ENCODE data around the gene SYNJ1. TPM values are rescaled to one million over a fixed set of nuclear protein-coding genes. Genes with fewer than 3 reads are reported as not detected.

SYNJ1 gene
- total and polyA plus RNA-seq, 10 of the 15 experiments (the other 5 are each of a cell fraction or from before 2014, with no cell fraction given) = 1.2 to 7.0 (median 3.5) TPM

DNA sequence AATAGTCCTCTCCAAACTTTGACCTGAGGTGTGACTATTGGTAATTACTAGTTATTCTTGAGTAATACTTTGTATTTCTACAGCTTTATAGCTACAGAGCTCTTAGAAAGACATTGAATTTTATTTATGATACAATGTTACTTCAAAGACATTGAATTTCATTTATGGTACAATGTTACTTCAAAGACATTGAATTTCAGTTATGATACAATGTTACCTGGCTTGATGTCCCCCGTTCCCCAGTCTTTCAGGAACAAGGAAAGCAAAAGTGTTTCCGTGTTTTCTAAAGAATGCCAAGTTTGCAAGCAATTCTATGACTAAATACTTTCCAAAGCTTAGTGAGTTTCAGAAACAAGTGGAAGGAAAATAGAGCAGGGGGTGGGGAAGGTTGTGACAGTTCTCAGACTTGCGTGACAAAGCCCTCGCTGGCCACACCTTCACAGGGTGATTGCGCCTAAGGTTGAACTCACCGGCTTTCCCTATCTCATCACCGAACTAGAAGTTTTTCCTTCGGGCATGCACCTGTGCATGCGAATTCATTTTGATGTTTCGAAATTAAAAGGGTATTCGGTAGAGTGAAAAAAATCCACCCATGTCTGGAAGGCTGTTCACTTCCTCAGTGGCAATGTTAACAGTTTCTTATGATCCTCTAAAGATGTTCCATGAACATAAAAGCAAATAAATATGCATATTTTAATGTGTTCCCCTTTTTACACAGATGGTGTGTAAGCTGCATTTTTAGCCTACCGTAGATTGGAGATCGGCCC is 44.7 kb upstream of the SYNJ1 start:
- ATAC-seq (peak; percentile 24), DNase-seq (ENCODE audit: low read depth, low spot score) (peak; percentile 9), FAIRE-seq (no peak)
- Histone ChIP-seq H3K27me3 (replicated peaks in 1 of 2; ENCODE audit: control insufficient read depth in 2 of 2, insufficient read depth in 2 of 2, low read length in 1 of 2) (no peaks in the 10 kb centered on the region), H4K20me1 (ENCODE audit: control insufficient read depth, insufficient read depth) (no peaks in the 10 kb centered on the region), H3K27ac (ENCODE audit: control insufficient read depth, insufficient read depth) (peak overlapping the region; percentile 87), H3K4me2 (ENCODE audit: control insufficient read depth, insufficient read depth) (peak overlapping the region; percentile 87), H3K4me1 (ENCODE audit: control insufficient read depth, insufficient read depth, low read length) (peaks cover 9% of the 10 kb centered on the region; the same call in 1 of the 2 replicates), H3K36me3 (ENCODE audit: control insufficient read depth in 2 of 2, insufficient read depth in 2 of 2, low read length in 1 of 2) (peaks cover 0 to 10% of the 10 kb centered on the region in 2 experiments; a peak in 2 of 4 replicates), H3K9ac (ENCODE audit: control insufficient read depth, insufficient read depth, low read length) (peak overlapping the region; percentile 93), H3K4me3 (peak overlapping the region; percentile 68), H3K9me3 (replicated peaks; ENCODE audit: control insufficient read depth, insufficient read depth, low read length) (no peaks in the 10 kb centered on the region), H3K79me2 (ENCODE audit: control insufficient read depth, insufficient read depth, low read length) (peaks cover 45% of the 10 kb centered on the region), H2AFZ (ENCODE audit: control insufficient read depth, low read depth, low read length) (peak overlapping the region; percentile 83)
- 11% methylated on average over 13 of the region's 13 CpGs for WGBS (ENCODE audit: insufficient coverage, insufficient replicate concordance, low lambda C conversion rate, missing lambda C conversion rate)
- RAD21 ChIA-PET (ENCODE audit: unreplicated experiment) = interaction anchor here (2.3 kb wide), 1 partner anchor 45 kb away, joined by 7 read pairs; the partner anchor contains the start of gene SYNJ1
- CTCF ChIA-PET = interaction anchor here (0.8 to 1.6 kb wide), 5 partner anchors 11 to 222 kb away, joined by 3 to 5 read pairs (median 3); partner anchors contain the start of gene CFAP298
- SMC1A ChIA-PET (ENCODE audit: uncharacterized antibody, unreplicated experiment) = interaction anchor here (1.9 kb wide), 1 partner anchor 9 kb away, joined by 4 read pairs; no protein-coding TSS in a partner anchor
- intact Hi-C loops (cut with micrococcal nuclease; ENCODE audit: unreplicated experiment) (loop anchor here (5.0 kb wide), 1 partner anchor 770 kb away; the partner anchor contains the start of genes GART and SON), in situ Hi-C loops (cut with MboI) (no loop called here)
- TSS peak; percentile 90 for BruUV-seq (replicated peaks)
- POLR2A ChIA-PET = interaction anchor here (3.0 kb wide), 1 partner anchor 45 kb away, joined by 18 read pairs; the partner anchor contains the start of gene SYNJ1
- no peak for TF ChIP-seq TCF7 (IDR thresholded peaks at IDR 0.05; ENCODE audit: borderline replicate concordance)
- TF ChIP-seq, protein P1, sequence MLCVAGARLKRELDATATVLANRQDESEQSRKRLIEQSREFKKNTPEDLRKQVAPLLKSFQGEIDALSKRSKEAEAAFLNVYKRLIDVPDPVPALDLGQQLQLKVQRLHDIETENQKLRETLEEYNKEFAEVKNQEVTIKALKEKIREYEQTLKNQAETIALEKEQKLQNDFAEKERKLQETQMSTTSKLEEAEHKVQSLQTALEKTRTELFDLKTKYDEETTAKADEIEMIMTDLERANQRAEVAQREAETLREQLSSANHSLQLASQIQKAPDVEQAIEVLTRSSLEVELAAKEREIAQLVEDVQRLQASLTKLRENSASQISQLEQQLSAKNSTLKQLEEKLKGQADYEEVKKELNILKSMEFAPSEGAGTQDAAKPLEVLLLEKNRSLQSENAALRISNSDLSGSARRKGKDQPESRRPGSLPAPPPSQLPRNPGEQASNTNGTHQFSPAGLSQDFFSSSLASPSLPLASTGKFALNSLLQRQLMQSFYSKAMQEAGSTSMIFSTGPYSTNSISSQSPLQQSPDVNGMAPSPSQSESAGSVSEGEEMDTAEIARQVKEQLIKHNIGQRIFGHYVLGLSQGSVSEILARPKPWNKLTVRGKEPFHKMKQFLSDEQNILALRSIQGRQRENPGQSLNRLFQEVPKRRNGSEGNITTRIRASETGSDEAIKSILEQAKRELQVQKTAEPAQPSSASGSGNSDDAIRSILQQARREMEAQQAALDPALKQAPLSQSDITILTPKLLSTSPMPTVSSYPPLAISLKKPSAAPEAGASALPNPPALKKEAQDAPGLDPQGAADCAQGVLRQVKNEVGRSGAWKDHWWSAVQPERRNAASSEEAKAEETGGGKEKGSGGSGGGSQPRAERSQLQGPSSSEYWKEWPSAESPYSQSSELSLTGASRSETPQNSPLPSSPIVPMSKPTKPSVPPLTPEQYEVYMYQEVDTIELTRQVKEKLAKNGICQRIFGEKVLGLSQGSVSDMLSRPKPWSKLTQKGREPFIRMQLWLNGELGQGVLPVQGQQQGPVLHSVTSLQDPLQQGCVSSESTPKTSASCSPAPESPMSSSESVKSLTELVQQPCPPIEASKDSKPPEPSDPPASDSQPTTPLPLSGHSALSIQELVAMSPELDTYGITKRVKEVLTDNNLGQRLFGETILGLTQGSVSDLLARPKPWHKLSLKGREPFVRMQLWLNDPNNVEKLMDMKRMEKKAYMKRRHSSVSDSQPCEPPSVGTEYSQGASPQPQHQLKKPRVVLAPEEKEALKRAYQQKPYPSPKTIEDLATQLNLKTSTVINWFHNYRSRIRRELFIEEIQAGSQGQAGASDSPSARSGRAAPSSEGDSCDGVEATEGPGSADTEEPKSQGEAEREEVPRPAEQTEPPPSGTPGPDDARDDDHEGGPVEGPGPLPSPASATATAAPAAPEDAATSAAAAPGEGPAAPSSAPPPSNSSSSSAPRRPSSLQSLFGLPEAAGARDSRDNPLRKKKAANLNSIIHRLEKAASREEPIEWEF (IDR thresholded peaks at IDR 0.05; ENCODE audit: insufficient replicate concordance, low read depth, low read length) = no peak
- no peak for TF ChIP-seq JUNB (IDR thresholded peaks at IDR 0.05)
- no peak for TF ChIP-seq BMI1 (IDR thresholded peaks at IDR 0.05; ENCODE audit: borderline replicate concordance)
- TF ChIP-seq POU2F2 (IDR thresholded peaks at IDR 0.05; ENCODE audit: borderline replicate concordance, low read depth, low read length) = 0 out of 3 replicates have a peak, but pooled peaks have one; percentile 21
- 0 out of 2 replicates have a peak, but pooled peaks have one; percentile 11 for TF ChIP-seq TCF12 (IDR thresholded peaks at IDR 0.05; ENCODE audit: low read depth, low read length)
- TF ChIP-seq MEF2A (IDR thresholded peaks at IDR 0.05; ENCODE audit: insufficient read depth, low read depth, low read length) = no peak
- no peak for TF ChIP-seq NBN (IDR thresholded peaks at IDR 0.05)
- no peak for TF ChIP-seq HDAC2 (IDR thresholded peaks at IDR 0.05)
- TF ChIP-seq, protein P2, sequence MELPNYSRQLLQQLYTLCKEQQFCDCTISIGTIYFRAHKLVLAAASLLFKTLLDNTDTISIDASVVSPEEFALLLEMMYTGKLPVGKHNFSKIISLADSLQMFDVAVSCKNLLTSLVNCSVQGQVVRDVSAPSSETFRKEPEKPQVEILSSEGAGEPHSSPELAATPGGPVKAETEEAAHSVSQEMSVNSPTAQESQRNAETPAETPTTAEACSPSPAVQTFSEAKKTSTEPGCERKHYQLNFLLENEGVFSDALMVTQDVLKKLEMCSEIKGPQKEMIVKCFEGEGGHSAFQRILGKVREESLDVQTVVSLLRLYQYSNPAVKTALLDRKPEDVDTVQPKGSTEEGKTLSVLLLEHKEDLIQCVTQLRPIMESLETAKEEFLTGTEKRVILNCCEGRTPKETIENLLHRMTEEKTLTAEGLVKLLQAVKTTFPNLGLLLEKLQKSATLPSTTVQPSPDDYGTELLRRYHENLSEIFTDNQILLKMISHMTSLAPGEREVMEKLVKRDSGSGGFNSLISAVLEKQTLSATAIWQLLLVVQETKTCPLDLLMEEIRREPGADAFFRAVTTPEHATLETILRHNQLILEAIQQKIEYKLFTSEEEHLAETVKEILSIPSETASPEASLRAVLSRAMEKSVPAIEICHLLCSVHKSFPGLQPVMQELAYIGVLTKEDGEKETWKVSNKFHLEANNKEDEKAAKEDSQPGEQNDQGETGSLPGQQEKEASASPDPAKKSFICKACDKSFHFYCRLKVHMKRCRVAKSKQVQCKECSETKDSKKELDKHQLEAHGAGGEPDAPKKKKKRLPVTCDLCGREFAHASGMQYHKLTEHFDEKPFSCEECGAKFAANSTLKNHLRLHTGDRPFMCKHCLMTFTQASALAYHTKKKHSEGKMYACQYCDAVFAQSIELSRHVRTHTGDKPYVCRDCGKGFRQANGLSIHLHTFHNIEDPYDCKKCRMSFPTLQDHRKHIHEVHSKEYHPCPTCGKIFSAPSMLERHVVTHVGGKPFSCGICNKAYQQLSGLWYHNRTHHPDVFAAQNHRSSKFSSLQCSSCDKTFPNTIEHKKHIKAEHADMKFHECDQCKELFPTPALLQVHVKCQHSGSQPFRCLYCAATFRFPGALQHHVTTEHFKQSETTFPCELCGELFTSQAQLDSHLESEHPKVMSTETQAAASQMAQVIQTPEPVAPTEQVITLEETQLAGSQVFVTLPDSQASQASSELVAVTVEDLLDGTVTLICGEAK (IDR thresholded peaks at IDR 0.05; ENCODE audit: borderline replicate concordance) = 0 out of 2 replicates have a peak, but pooled peaks have one; percentile 8
- TF ChIP-seq RUNX3 (IDR thresholded peaks at IDR 0.05; ENCODE audit: low read length) = no peak
- no peak for TF ChIP-seq HDGF (IDR thresholded peaks at IDR 0.05)
- 0 out of 2 replicates have a peak, but pooled peaks have one; percentile 22 for TF ChIP-seq YY1 (IDR thresholded peaks at IDR 0.05; ENCODE audit: low read depth, low read length)
